Activated CD4-positive, alpha-beta memory T cell treated with anti-CD3 and anti-CD28 coated beads, Interleukin-2, amount 10 ng/mL, durations not matched to agents 7 days and 5 days (primary cell): ENCODE results near the gene NMT1. TPM values are rescaled to one million over a fixed set of nuclear protein-coding genes. Genes with fewer than 3 reads are reported as not detected.
A peak's percentile ranks its signal among the peaks of the same experiment; 100 is the strongest.

Source experiments
- CTCF ChIA-PET: fragments of 350-600 bp; sonication (Branson Sonifier 250); formaldehyde crosslinking; loops from one replicate; lab custom pipeline; 2021; ENCODE audit warnings: antibody characterized with exemption, inconsistent platforms; lab: Charles Lee
- POLR2A ChIA-PET: fragments of 350-600 bp; sonication (Branson Sonifier 250); formaldehyde crosslinking; loops from one replicate; lab custom pipeline; 2021; ENCODE audit warnings: antibody characterized with exemption; lab: Charles Lee
- DNase-seq: peaks from one replicate; pipeline ENCODE4 v3.0.0-alpha.2; 2020
- H3K27ac Mint-ChIP-seq: one replicate; pipeline ENCODE4 v1.8.0; 2021; ENCODE audit warnings: mild to moderate bottlenecking, mixed read lengths
- H3K27me3 Mint-ChIP-seq: one replicate; pipeline ENCODE4 v1.8.0; 2021; ENCODE audit warnings: mixed read lengths
- H3K36me3 Mint-ChIP-seq: one replicate; pipeline ENCODE4 v1.8.0; 2021; ENCODE audit warnings: low read depth, mixed read lengths
- H3K4me1 Mint-ChIP-seq: one replicate; pipeline ENCODE4 v1.8.0; 2021; ENCODE audit warnings: mixed read lengths
- H3K4me3 Mint-ChIP-seq: one replicate; pipeline ENCODE4 v1.8.0; 2021; ENCODE audit warnings: mild to moderate bottlenecking, mixed read lengths
- H3K9me3 Mint-ChIP-seq: one replicate; pipeline ENCODE4 v1.8.0; 2021; ENCODE audit warnings: mixed read lengths
- total RNA-seq, 2 experiments: library from RNA; stranded (reverse); gene quantifications; one replicate each; pipeline ENCODE4 v1.2.3, GENCODE V29; 2021

Gene NMT1
- total RNA-seq, 2 experiments from 2014 or later: 114 TPM

- no peak for DNase-seq
- ChIA-PET POLR2A (interaction anchor here (6.0 kb wide), 1 partner anchor 12 kb away, joined by 106 read pairs; the partner anchor contains the start of gene HEXIM1), CTCF (interaction anchor here (0.6 to 11.5 kb wide), 3 partner anchors 11 to 88 kb away, joined by 3 to 347 read pairs (median 221); partner anchors contain the start of gene HEXIM1)
- no peak overlapping the region for H3K4me3 Mint-ChIP-seq
- H3K27me3 Mint-ChIP-seq: no peaks in the 10 kb centered on the region
- peaks cover 2% of the 10 kb centered on the region for H3K36me3 Mint-ChIP-seq
- H3K9me3 Mint-ChIP-seq: no peaks in the 10 kb centered on the region
- peaks cover 33% of the 10 kb centered on the region for H3K4me1 Mint-ChIP-seq
- H3K27ac Mint-ChIP-seq: no peak overlapping the region
Measured at GRCh38 chr17:45137561-45138305, 76.6 kb downstream of the NMT1 start.

GRCh38 chr17:45138911-45139532, 77.9 kb downstream of the NMT1 start:
- H3K36me3 Mint-ChIP-seq: peaks cover 2% of the 10 kb centered on the region
- H3K4me1 Mint-ChIP-seq: peaks cover 33% of the 10 kb centered on the region
- H3K27ac Mint-ChIP-seq: no peak overlapping the region
- no peak for DNase-seq
- no peak overlapping the region for H3K4me3 Mint-ChIP-seq
- POLR2A ChIA-PET: interaction anchor here (3.6 to 6.0 kb wide), 2 partner anchors 11 to 22 kb away, joined by 14 to 106 read pairs; partner anchors contain the start of genes HEXIM1 and HEXIM2
- no peaks in the 10 kb centered on the region for H3K9me3 Mint-ChIP-seq
- no peaks in the 10 kb centered on the region for H3K27me3 Mint-ChIP-seq
- CTCF ChIA-PET: interaction anchor here (0.6 to 11.5 kb wide), 4 partner anchors 10 to 89 kb away, joined by 3 to 347 read pairs (median 4); partner anchors contain the start of gene HEXIM1

- no peak overlapping the region for H3K4me3 Mint-ChIP-seq
- POLR2A ChIA-PET: interaction anchor here (3.6 to 6.0 kb wide), 2 partner anchors 10 to 22 kb away, joined by 14 to 106 read pairs; partner anchors contain the start of genes HEXIM1 and HEXIM2
Measured at GRCh38 chr17:45139533-45139920, 78.4 kb downstream of the NMT1 start.

GRCh38 chr17:45143094-45143670, 82.1 kb downstream of the NMT1 start:
- ChIA-PET CTCF (interaction anchor here (11.2 to 11.5 kb wide), 2 partner anchors 5 to 6 kb away, joined by 347 read pairs; partner anchors contain the start of genes ACBD4, HEXIM1 and PLCD3), POLR2A (interaction anchor here (1.6 kb wide), 1 partner anchor 18 kb away, joined by 11 read pairs; the partner anchor contains the start of gene HEXIM2)
- H3K27me3 Mint-ChIP-seq: no peaks in the 10 kb centered on the region
- H3K4me3 Mint-ChIP-seq: peak overlapping the region; percentile 32
- peaks cover 42% of the 10 kb centered on the region for H3K4me1 Mint-ChIP-seq
- H3K36me3 Mint-ChIP-seq: peaks cover 11% of the 10 kb centered on the region
- H3K9me3 Mint-ChIP-seq: no peaks in the 10 kb centered on the region
- DNase-seq: no peak
- no peak overlapping the region for H3K27ac Mint-ChIP-seq

More at GRCh38 chr17:45139533-45139920, 78.4 kb downstream of the NMT1 start:
- Mint-ChIP-seq H3K9me3 (no peaks in the 10 kb centered on the region), H3K27ac (no peak overlapping the region), H3K27me3 (no peaks in the 10 kb centered on the region), H3K4me1 (peaks cover 35% of the 10 kb centered on the region), H3K36me3 (peaks cover 2% of the 10 kb centered on the region)
- DNase-seq: no peak
- CTCF ChIA-PET: interaction anchor here (0.6 to 11.5 kb wide), 4 partner anchors 9 to 90 kb away, joined by 3 to 347 read pairs (median 4); partner anchors contain the start of gene HEXIM1

DNA sequence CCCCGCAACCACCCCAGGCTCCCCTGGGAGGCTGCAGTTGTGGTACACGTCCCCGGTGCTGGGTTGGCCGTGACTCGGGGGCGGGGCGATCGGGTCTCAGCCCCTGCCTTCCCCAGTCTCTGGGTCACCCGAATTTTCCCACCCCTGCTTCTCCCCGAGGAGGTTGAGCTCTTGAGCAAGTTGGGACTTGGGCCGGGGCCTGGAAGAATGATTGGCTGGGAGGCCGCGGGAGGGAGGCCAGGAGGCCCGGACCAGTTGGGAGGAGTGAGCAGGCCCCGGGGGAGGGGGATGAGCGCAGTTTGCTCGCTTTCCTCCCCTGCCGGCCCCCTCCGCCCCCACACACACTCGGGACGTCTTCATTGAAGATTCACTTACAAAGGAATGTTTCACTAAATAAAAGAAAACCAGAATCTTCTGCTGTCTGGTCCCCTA, 82.7 kb downstream of the NMT1 start:
- ChIA-PET CTCF (interaction anchor here (11.2 kb wide), 1 partner anchor 7 kb away, joined by 347 read pairs; the partner anchor contains the start of genes ACBD4 and PLCD3), POLR2A (interaction anchor here (1.6 to 3.1 kb wide), 2 partner anchors 8 to 18 kb away, joined by 11 to 16 read pairs; partner anchors contain the start of genes ACBD4 and HEXIM2)
- peaks cover 11% of the 10 kb centered on the region for H3K36me3 Mint-ChIP-seq
- DNase-seq: no peak
- H3K4me3 Mint-ChIP-seq: peak overlapping the region; percentile 32
- H3K27ac Mint-ChIP-seq: no peak overlapping the region
- H3K4me1 Mint-ChIP-seq: peaks cover 44% of the 10 kb centered on the region
- no peaks in the 10 kb centered on the region for H3K27me3 Mint-ChIP-seq
- H3K9me3 Mint-ChIP-seq: no peaks in the 10 kb centered on the region

DNA sequence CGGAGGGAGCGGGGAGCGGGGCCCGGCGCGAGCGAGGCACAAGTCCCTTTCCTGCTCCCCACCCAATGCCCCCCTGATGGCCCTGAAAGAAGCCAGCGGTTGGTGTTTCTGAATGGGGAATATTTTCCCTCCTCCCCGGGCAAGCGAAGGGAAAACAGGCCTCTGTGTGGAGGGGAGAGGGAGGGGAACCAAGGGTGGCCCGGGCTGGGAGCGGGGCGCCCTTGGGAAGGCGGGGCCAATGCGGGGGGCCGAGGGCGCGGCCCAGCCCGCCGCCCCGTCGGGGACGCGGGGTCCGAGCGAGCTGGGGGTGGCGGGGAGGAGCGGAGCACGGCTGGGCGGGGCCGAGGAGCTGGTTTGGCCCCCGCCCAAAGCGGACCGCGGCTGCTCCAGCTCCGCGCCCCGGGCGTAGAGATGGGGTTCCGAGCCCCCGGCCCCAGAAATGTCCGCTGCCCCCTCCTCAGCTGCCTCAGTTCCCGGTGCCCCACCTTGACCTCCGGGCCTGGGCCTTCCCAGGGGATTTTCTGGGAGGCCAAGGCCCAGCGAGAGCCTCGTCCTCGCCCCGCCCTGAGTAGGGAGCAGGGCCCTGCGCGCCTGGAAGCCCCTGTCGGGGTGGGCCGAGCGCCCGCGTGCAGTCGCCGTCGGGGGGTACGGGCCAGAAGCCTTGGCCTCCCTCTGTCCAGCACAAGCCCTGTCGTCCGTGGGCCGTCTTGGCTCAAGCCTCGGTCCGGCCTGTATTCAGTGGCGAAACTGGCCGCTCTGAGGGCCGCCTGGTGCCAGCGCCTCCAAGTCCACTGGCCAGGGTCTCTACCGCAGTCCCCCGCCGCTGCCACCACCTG, 83.3 kb downstream of the NMT1 start:
- peaks cover 44% of the 10 kb centered on the region for H3K4me1 Mint-ChIP-seq
- peaks cover 15% of the 10 kb centered on the region for H3K36me3 Mint-ChIP-seq
- DNase-seq: no peak
- H3K27me3 Mint-ChIP-seq: no peaks in the 10 kb centered on the region
- peak overlapping the region; percentile 47 for H3K4me3 Mint-ChIP-seq
- ChIA-PET CTCF (interaction anchor here (11.2 kb wide), 1 partner anchor 7 kb away, joined by 347 read pairs; the partner anchor contains the start of genes ACBD4 and PLCD3), POLR2A (interaction anchor here (1.6 to 3.1 kb wide), 2 partner anchors 8 to 17 kb away, joined by 11 to 16 read pairs; partner anchors contain the start of genes ACBD4 and HEXIM2)
- H3K27ac Mint-ChIP-seq: no peak overlapping the region
- no peaks in the 10 kb centered on the region for H3K9me3 Mint-ChIP-seq

DNA sequence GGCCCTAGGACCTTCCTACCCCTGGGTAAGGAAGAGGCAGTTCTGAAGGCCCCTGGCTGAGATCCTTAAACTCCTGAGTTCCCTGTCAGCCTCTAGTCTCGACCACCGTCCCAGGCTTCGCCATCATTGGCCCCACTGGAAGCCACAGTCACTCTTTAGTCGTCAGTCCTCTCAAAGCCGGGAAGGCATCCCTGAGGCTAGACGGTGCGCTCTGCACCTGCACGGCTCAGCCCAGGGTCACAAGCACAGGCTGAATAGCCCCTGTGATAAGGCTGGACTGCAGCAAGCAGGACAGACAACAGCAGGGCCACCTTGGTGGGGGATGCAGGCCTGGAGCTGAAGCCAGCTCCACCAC, 83.9 kb downstream of the NMT1 start:
- peaks cover 21% of the 10 kb centered on the region for H3K36me3 Mint-ChIP-seq

DNA sequence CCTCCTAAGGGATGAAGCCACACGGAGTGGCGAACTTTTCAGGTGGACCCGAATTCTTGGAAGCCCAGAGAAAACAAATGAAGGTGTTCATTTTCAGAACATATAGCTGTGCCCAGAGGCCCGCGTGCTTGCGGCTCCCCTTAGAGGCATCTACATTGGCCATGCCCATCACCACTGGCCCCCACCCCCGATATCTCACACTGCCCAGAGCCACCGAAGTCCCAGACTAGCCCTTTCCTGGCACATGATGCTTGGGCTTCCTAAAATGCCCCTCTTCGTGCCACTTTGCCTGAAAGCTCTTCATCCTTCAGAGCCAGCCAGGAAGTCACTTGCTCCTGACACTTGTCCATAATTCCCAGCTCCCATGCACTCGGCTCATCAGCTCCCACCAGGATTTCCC, 85.0 kb downstream of the NMT1 start:
- CTCF ChIA-PET: interaction anchor here (1.5 to 11.2 kb wide), 2 partner anchors 9 to 52 kb away, joined by 5 to 347 read pairs; partner anchors contain the start of genes ACBD4 and PLCD3

More for the DNA sequence above, 83.9 kb downstream of the NMT1 start:
- Mint-ChIP-seq H3K4me3 (peak overlapping the region; percentile 41), H3K27me3 (no peaks in the 10 kb centered on the region), H3K9me3 (no peaks in the 10 kb centered on the region), H3K27ac (no peak overlapping the region), H3K4me1 (peaks cover 45% of the 10 kb centered on the region)
- CTCF ChIA-PET: interaction anchor here (1.5 to 11.2 kb wide), 2 partner anchors 8 to 53 kb away, joined by 5 to 347 read pairs; partner anchors contain the start of genes ACBD4 and PLCD3
- DNase-seq: no peak
- POLR2A ChIA-PET: interaction anchor here (1.6 to 3.1 kb wide), 3 partner anchors 9 to 17 kb away, joined by 6 to 16 read pairs (median 11); partner anchors contain the start of genes ACBD4 and HEXIM2

DNA sequence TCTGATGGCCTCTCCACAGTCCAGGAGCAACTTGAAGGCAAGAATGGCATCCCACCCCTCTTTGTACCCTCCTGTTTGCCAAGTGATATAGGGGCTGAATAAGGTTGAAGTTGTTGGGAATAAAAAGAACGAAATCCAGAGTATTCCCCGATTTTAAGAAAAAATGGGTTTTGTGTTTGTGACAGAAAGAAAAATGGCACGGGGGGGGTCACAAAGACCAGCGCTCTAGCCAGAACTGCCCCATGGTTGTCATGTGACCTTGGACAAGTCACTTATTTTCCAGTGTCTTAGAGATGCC, 85.4 kb downstream of the NMT1 start:
- CTCF ChIA-PET: interaction anchor here (1.5 to 11.2 kb wide), 2 partner anchors 9 to 51 kb away, joined by 5 to 347 read pairs; partner anchors contain the start of genes ACBD4 and PLCD3
- Mint-ChIP-seq H3K27me3 (no peaks in the 10 kb centered on the region), H3K4me3 (peak overlapping the region; percentile 97), H3K4me1 (peaks cover 48% of the 10 kb centered on the region), H3K36me3 (peaks cover 28% of the 10 kb centered on the region), H3K27ac (peak overlapping the region; percentile 98), H3K9me3 (no peaks in the 10 kb centered on the region)
- no peak for DNase-seq
- POLR2A ChIA-PET: interaction anchor here (0.6 to 3.1 kb wide), 4 partner anchors 11 to 84 kb away, joined by 3 to 16 read pairs (median 4); partner anchors contain the start of genes ACBD4 and HEXIM2

More for the DNA sequence above, 85.0 kb downstream of the NMT1 start:
- Mint-ChIP-seq H3K4me3 (peak overlapping the region; percentile 97), H3K27ac (peak overlapping the region; percentile 98), H3K27me3 (no peaks in the 10 kb centered on the region), H3K36me3 (peaks cover 25% of the 10 kb centered on the region), H3K4me1 (peaks cover 48% of the 10 kb centered on the region), H3K9me3 (no peaks in the 10 kb centered on the region)
- DNase-seq: no peak
- POLR2A ChIA-PET: interaction anchor here (0.6 to 3.1 kb wide), 4 partner anchors 10 to 83 kb away, joined by 3 to 16 read pairs (median 4); partner anchors contain the start of genes ACBD4 and HEXIM2

- ChIA-PET CTCF (interaction anchor here (4.5 to 11.2 kb wide), 4 partner anchors 10 to 72 kb away, joined by 26 to 347 read pairs (median 144); partner anchors contain the start of genes ACBD4, HEXIM2 and PLCD3), POLR2A (interaction anchor here (0.6 to 6.6 kb wide), 12 partner anchors 10 to 169 kb away, joined by 3 to 470 read pairs (median 25); partner anchors contain the start of genes ACBD4, DCAKD, FMNL1 and HEXIM2)
- Mint-ChIP-seq H3K4me3 (peak overlapping the region; percentile 97), H3K9me3 (no peaks in the 10 kb centered on the region), H3K36me3 (peaks cover 29% of the 10 kb centered on the region), H3K27me3 (no peaks in the 10 kb centered on the region), H3K27ac (peak overlapping the region; percentile 98), H3K4me1 (peaks cover 50% of the 10 kb centered on the region)
- DNase-seq: peak; percentile 81
Measured at GRCh38 chr17:45146890-45147580, 85.9 kb downstream of the NMT1 start.
